A673 (cell line): ENCODE data around the gene ZNF83. TPM values are rescaled to one million over a fixed set of nuclear protein-coding genes. Genes with fewer than 3 reads are reported as not detected.

Experiments used
- BruUV-seq: library from RNA; stranded (reverse); fragments of 400-500 nt; replicated peaks from 2 replicates; lab custom pipeline; 2021; lab: Mats Ljungman, UMichigan
- CTCF ChIA-PET: fragments of 300-600 bp; sonication (Branson Sonifier 250); formaldehyde crosslinking; loops from one replicate; lab custom pipeline; 2022; ENCODE audit warnings: antibody characterized with exemption; lab: Charles Lee
- POLR2A ChIA-PET: fragments of 300-600 bp; sonication (Branson Sonifier 250); formaldehyde crosslinking; loops from one replicate; lab custom pipeline; 2022; ENCODE audit warnings: antibody characterized with exemption; ENCODE audit not compliant: low non-redundant PET; lab: Charles Lee
- DNase-seq: peaks from one replicate; pipeline ENCODE4 v3.0.0-alpha.2; 2015; ENCODE audit warnings: low spot score
- H3K27ac ChIP-seq: fragments of 200-600 bp; sonication (generic); 2 replicates; pipeline ENCODE4 v1.5.1; 2016; ENCODE audit warnings: mixed run types, low read depth, mild to moderate bottlenecking, mixed read lengths, antibody characterized with exemption, low read length; ENCODE audit not compliant: poor library complexity, severe bottlenecking
- H3K27me3 ChIP-seq: fragments of 200-600 bp; sonication (generic); replicated peaks from 2 replicates; pipeline ENCODE4 v1.6.1; 2017; ENCODE audit warnings: mixed run types, low read depth, mild to moderate bottlenecking, mixed read lengths, antibody characterized with exemption, low read length; ENCODE audit not compliant: insufficient read depth, poor library complexity
- H3K36me3 ChIP-seq: fragments of 200-600 bp; sonication (generic); 2 replicates; pipeline ENCODE4 v1.6.1; 2016; ENCODE audit warnings: mixed run types, mild to moderate bottlenecking, mixed read lengths, antibody characterized with exemption, low read length; ENCODE audit not compliant: insufficient read depth, poor library complexity, severe bottlenecking
- H3K4me1 ChIP-seq: fragments of 200-600 bp; sonication (generic); 2 replicates; pipeline ENCODE4 v1.6.1; 2017; ENCODE audit warnings: mixed run types, mild to moderate bottlenecking, mixed read lengths, antibody characterized with exemption, low read length; ENCODE audit not compliant: insufficient read depth, poor library complexity, severe bottlenecking
- H3K4me3 ChIP-seq: fragments of 200-600 bp; sonication (generic); 2 replicates; pipeline ENCODE4 v1.5.1; 2016; ENCODE audit warnings: low read depth, mixed run types, mild to moderate bottlenecking, mixed read lengths, low read length; ENCODE audit not compliant: poor library complexity, severe bottlenecking
- H3K9me3 ChIP-seq: fragments of 200-600 bp; sonication (generic); 2 replicates; pipeline ENCODE4 v1.6.1; 2016; ENCODE audit warnings: mixed run types, low read depth, mild to moderate bottlenecking, mixed read lengths, antibody characterized with exemption, low read length; ENCODE audit not compliant: poor library complexity, severe bottlenecking
- EZH2 ChIP-seq: fragments of 200-600 bp; sonication (generic); IDR thresholded peaks from 2 replicates; pipeline ENCODE4 v1.6.1; 2017; ENCODE audit warnings: borderline replicate concordance, low read depth, mild to moderate bottlenecking, mixed read lengths, antibody characterized with exemption, low read length; ENCODE audit not compliant: poor library complexity, severe bottlenecking
- intact Hi-C: fragments of 100-400 bp; cut with micrococcal nuclease; formaldehyde crosslinking; loops from one replicate; pipeline ENCODE4 v1.10.0; 2022; ENCODE audit not compliant: unreplicated experiment
- total RNA-seq: library from RNA; stranded (reverse); gene quantifications from 2 replicates; pipeline ENCODE4 v1.2.3, GENCODE V29; 2021
- TF ChIP-seq, protein P1 (sequence below): fragments of 300-800, 200-600 bp; sonication (generic); conservative IDR thresholded peaks from 2 replicates; pipeline ENCODE4 v1.5.1; 2017; ENCODE audit warnings: low read depth, mild to moderate bottlenecking, antibody characterized with exemption, low read length, moderate library complexity, mixed read lengths

The ZNF83 gene
- total RNA-seq, 1 experiment from 2014 or later = 23.0 TPM

DNA sequence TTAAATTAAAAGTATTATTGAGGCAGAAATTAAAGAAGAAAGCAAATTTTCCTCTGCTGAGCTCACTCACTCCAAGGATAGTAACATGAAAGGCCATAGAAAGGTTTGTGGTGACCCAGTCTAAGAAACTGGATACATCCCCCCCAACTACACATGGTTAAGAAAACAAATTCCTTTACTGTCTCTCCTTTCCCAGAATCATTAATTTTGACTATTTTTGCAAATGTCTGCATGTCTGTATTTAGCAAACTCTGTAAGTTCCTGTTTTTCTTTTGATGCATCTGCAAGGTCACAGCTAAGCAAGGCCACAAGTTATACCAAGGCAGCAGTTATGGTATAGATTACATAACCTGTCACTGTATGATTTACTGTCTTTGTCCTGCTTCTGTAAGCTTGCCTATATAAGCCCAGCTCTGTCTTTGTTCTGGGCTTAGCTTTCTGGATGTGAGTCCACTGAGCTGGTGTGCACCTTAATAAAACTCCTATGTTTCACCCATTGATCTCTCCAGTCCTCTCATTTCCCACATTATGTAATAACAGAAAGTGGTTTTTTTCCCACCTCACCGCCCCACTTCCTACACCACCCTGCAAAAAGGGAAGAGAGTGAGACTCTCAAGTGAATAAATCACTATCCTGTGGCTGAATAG, 8.5 kb upstream of the ZNF83 start:
- BruUV-seq = no TSS peak
- POLR2A ChIA-PET = no interaction called here
- TF ChIP-seq, protein P1, sequence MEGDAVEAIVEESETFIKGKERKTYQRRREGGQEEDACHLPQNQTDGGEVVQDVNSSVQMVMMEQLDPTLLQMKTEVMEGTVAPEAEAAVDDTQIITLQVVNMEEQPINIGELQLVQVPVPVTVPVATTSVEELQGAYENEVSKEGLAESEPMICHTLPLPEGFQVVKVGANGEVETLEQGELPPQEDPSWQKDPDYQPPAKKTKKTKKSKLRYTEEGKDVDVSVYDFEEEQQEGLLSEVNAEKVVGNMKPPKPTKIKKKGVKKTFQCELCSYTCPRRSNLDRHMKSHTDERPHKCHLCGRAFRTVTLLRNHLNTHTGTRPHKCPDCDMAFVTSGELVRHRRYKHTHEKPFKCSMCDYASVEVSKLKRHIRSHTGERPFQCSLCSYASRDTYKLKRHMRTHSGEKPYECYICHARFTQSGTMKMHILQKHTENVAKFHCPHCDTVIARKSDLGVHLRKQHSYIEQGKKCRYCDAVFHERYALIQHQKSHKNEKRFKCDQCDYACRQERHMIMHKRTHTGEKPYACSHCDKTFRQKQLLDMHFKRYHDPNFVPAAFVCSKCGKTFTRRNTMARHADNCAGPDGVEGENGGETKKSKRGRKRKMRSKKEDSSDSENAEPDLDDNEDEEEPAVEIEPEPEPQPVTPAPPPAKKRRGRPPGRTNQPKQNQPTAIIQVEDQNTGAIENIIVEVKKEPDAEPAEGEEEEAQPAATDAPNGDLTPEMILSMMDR = no peak
- TF ChIP-seq EZH2 = no peak
- Histone ChIP-seq H3K36me3 (peaks cover 3% of the 10 kb centered on the region), H3K9me3 (no peaks in the 10 kb centered on the region), H3K27me3 (no peaks in the 10 kb centered on the region), H3K27ac (no peak overlapping the region), H3K4me3 (no peak overlapping the region), H3K4me1 (no peaks in the 10 kb centered on the region)
- intact Hi-C loops = no loop called here
- no peak for DNase-seq
- CTCF ChIA-PET = no interaction called here

DNA sequence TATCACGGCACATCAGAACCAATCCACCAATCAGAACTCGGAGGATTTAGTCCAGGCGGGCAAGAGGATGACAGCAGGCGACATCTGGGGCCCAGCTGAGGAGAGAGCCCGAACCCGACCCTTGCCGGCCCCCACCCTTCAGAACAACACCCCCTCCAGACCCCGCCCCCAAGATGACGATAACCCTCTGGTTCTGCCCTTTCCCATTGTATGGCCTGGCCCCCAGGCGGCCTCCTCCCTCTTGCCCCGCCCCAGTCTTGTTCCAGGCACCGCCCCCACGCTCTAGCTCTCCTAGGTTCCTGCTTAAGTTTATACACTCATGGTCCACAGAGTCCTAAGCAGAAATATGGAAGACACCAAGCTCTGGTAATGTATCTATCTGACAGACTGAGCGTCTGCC, 2.8 kb upstream of the ZNF83 start:
- no TSS peak for BruUV-seq
- Histone ChIP-seq H3K27ac (no peak overlapping the region), H3K4me3 (no peak overlapping the region), H3K4me1 (no peaks in the 10 kb centered on the region), H3K27me3 (no peaks in the 10 kb centered on the region), H3K9me3 (no peaks in the 10 kb centered on the region), H3K36me3 (no peaks in the 10 kb centered on the region)
- intact Hi-C loops = no loop called here
- no peak for DNase-seq
- POLR2A ChIA-PET = no interaction called here
- CTCF ChIA-PET = no interaction called here
- TF ChIP-seq EZH2 = no peak
- TF ChIP-seq, protein P1 = no peak

DNA sequence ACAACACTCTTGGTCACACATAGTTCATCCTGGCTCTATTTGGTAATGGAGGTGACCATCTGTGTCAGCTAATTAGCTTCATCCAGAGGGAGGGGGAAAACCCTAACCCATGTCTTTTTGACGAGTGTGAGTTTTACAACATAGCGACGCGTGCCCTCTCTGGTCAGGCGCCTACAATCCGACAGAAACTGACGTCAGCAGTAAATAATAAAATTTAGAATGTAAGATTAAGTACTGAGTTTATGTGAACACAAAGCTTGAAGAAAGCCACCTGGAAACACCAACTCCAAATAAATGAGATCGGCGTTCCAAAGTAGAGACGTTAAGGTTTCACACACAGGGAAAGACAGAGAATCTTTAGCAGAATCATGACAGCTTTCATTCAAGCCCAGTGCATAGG, 1.8 kb upstream of the ZNF83 start:
- intact Hi-C loops = no loop called here

More for the DNA sequence above, 1.8 kb upstream of the ZNF83 start:
- DNase-seq = no peak
- H3K9me3 ChIP-seq = no peaks in the 10 kb centered on the region
- POLR2A ChIA-PET = no interaction called here
- CTCF ChIA-PET = no interaction called here
- H3K27me3 ChIP-seq = no peaks in the 10 kb centered on the region
- no peak overlapping the region for H3K27ac ChIP-seq
- H3K4me1 ChIP-seq = no peaks in the 10 kb centered on the region
- no peak overlapping the region for H3K4me3 ChIP-seq
- TF ChIP-seq, protein P1 = no peak
- no peak for TF ChIP-seq EZH2
- no peaks in the 10 kb centered on the region for H3K36me3 ChIP-seq
- no TSS peak for BruUV-seq
